Breast epithelium (tissue), 3 donors: ENCODE data around the gene MARCHF11.

Experiments
- CTCF ChIP-seq, 3 donors: fragments of 450-650 bp; IDR thresholded peaks; one replicate each; pipeline ENCODE4 v1.5.1; 2016 to 2017; ENCODE audit warnings: antibody characterized with exemption in 3 of 3, mild to moderate bottlenecking in 3 of 3, moderate library complexity in 3 of 3
- POLR2A ChIP-seq: fragments of 450-650 bp; IDR thresholded peaks from one replicate; pipeline ENCODE4 v1.6.1; 2016; ENCODE audit warnings: antibody characterized with exemption, mild to moderate bottlenecking, moderate library complexity

- TF ChIP-seq CTCF (IDR thresholded peaks at IDR 0.05) (no peak), POLR2A (no peak)
These were observed 118.4 kb downstream of the MARCHF11 start for GRCh38 chr5:16061163-16061562.
